ENCODE data around the gene OGFRL1.

DNA sequence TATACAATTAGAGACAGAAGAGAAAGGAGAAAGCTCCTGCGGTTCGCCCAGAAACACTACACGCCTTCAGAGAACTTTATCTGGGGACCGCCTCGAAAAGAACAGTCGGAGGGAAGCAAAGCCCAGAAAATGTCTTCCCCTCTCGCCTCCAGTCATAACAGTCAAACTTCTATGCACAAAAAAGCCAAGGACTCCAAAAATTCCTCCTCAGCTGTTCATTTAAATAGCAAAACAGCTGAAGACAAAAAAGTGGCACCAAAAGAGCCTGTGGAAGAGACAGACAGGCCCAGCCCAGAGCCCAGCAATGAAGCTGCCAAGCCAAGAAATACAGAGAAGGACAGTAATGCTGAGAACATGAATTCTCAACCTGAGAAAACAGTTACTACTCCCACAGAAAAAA, 12.9 kb downstream of the OGFRL1 start:
- TF ChIP-seq, protein P1, sequence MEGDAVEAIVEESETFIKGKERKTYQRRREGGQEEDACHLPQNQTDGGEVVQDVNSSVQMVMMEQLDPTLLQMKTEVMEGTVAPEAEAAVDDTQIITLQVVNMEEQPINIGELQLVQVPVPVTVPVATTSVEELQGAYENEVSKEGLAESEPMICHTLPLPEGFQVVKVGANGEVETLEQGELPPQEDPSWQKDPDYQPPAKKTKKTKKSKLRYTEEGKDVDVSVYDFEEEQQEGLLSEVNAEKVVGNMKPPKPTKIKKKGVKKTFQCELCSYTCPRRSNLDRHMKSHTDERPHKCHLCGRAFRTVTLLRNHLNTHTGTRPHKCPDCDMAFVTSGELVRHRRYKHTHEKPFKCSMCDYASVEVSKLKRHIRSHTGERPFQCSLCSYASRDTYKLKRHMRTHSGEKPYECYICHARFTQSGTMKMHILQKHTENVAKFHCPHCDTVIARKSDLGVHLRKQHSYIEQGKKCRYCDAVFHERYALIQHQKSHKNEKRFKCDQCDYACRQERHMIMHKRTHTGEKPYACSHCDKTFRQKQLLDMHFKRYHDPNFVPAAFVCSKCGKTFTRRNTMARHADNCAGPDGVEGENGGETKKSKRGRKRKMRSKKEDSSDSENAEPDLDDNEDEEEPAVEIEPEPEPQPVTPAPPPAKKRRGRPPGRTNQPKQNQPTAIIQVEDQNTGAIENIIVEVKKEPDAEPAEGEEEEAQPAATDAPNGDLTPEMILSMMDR (IDR thresholded peaks at IDR 0.05; ENCODE audit: poor library complexity), result no peak
- no peak for TF ChIP-seq EZH2phosphoT487 (IDR thresholded peaks at IDR 0.05; ENCODE audit: low read depth, severe bottlenecking, unreplicated experiment)

Data from hepatocyte (in vitro differentiated cells).